DND-41 (cell line): ENCODE results near the gene USP4.
A peak's percentile ranks its signal among the peaks of the same experiment; 100 is the strongest.
"Not testable (repeated sequence)": the region's sequence is repeated elsewhere in the genome, so short reads cannot be mapped to it uniquely, and the experiment has no call there.

ENCODE experiments used
- ATAC-seq: fragments of 200-7000 bp; cut with Tn5 transposase; 3 replicates; pipeline ENCODE4 v1.9.1; 2021; ENCODE audit warnings: low read depth; ENCODE audit not compliant: insufficient read depth
- DNase-seq: peaks from one replicate; pipeline ENCODE4 v3.0.0-alpha.2; 2020
- H2AFZ ChIP-seq: 2 replicates; pipeline ENCODE4 v1.6.0; 2012; ENCODE audit warnings: low read depth, low read length
- H3K27ac ChIP-seq: 2 replicates; pipeline ENCODE4 v1.5.1; 2012; ENCODE audit warnings: low read length, inconsistent platforms
- H3K27me3 ChIP-seq: fragments of 200-600 bp; sonication (generic); 2 replicates; pipeline ENCODE4 v1.6.0; 2012; ENCODE audit warnings: low read length, mild to moderate bottlenecking, inconsistent platforms; ENCODE audit not compliant: insufficient read depth, poor library complexity
- H3K36me3 ChIP-seq: 2 replicates; pipeline ENCODE4 v1.5.1; 2012; ENCODE audit warnings: low read length, inconsistent platforms; ENCODE audit not compliant: insufficient read depth
- H3K4me1 ChIP-seq: 2 replicates; pipeline ENCODE4 v1.5.1; 2012; ENCODE audit warnings: mild to moderate bottlenecking, low read length; ENCODE audit not compliant: insufficient read depth
- H3K4me2 ChIP-seq: 2 replicates; pipeline ENCODE4 v1.6.0; 2012; ENCODE audit warnings: mild to moderate bottlenecking, moderate library complexity, low read length, inconsistent platforms; ENCODE audit not compliant: insufficient read depth
- H3K4me3 ChIP-seq, 2 experiments: fragments of 200-600 bp in 1 of 2; shearing (Covaris generic) in 1 of 2; 2 replicates each; pipeline ENCODE4 v1.5.1; 2012 to 2016; ENCODE audit warnings: inconsistent platforms in 2 of 2, low read length in 2 of 2, mild to moderate bottlenecking in 2 of 2, low read depth in 1 of 2, moderate library complexity in 1 of 2
- H3K79me2 ChIP-seq: 2 replicates; pipeline ENCODE4 v1.6.0; 2012; ENCODE audit warnings: low read length, inconsistent platforms; ENCODE audit not compliant: insufficient read depth
- H3K9ac ChIP-seq: 2 replicates; pipeline ENCODE4 v1.6.0; 2012; ENCODE audit warnings: low read depth, mild to moderate bottlenecking, inconsistent platforms, low read length, moderate library complexity
- H3K9me3 ChIP-seq: 2 replicates; pipeline ENCODE4 v1.5.1; 2012; ENCODE audit warnings: low read length, moderate library complexity, mild to moderate bottlenecking, inconsistent platforms; ENCODE audit not compliant: insufficient read depth, severe bottlenecking
- H4K20me1 ChIP-seq: 2 replicates; pipeline ENCODE4 v1.6.0; 2012; ENCODE audit warnings: low read length; ENCODE audit not compliant: insufficient read depth
- EZH2 ChIP-seq: IDR thresholded peaks from 3 replicates; pipeline ENCODE4 v1.6.1; 2012; ENCODE audit warnings: borderline replicate concordance, low read depth, mild to moderate bottlenecking, moderate library complexity, low read length, inconsistent platforms; ENCODE audit not compliant: severe bottlenecking
- TF ChIP-seq, protein P1 (sequence below): IDR thresholded peaks from 2 replicates; pipeline ENCODE4 v1.5.1; 2012; ENCODE audit warnings: borderline replicate concordance, low read length, moderate library complexity, mild to moderate bottlenecking; ENCODE audit not compliant: poor library complexity, severe bottlenecking; ENCODE audit errors: extremely low read depth

The USP4 gene

DNA sequence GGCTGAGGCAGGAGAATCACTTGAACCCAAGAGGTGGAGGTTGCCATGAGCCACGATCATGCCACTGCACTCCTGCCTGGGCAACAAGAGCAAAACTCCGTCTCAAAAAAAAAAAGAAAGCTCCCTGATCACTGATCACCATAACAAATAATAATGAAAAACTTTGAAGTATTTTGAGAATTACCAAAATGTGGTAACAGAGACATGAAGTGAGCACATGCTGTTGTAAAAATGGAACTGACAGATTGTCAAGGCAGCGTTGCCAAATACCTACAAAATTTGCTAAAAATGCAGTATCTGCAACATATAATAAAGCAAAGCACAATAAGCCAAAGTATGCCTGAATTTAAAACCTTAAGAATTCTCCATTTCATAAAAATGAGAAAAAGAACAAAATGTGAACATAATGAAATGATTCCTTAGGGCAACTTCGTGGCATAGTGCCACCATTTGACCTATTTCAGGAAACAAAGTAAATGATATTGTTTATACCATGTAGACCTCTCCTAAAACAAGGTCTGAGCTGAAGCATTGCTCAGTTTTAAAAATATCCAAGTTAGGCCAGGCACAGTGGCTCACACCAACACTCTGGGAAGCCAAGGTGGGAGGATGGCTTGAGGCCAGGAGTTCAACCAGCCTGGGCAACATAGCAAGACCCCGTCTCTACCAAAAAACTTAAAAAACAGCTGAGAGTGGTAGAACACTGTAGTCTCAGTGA, 5.8 kb downstream of the USP4 start:
- TF ChIP-seq EZH2: no peak
- TF ChIP-seq, protein P1, sequence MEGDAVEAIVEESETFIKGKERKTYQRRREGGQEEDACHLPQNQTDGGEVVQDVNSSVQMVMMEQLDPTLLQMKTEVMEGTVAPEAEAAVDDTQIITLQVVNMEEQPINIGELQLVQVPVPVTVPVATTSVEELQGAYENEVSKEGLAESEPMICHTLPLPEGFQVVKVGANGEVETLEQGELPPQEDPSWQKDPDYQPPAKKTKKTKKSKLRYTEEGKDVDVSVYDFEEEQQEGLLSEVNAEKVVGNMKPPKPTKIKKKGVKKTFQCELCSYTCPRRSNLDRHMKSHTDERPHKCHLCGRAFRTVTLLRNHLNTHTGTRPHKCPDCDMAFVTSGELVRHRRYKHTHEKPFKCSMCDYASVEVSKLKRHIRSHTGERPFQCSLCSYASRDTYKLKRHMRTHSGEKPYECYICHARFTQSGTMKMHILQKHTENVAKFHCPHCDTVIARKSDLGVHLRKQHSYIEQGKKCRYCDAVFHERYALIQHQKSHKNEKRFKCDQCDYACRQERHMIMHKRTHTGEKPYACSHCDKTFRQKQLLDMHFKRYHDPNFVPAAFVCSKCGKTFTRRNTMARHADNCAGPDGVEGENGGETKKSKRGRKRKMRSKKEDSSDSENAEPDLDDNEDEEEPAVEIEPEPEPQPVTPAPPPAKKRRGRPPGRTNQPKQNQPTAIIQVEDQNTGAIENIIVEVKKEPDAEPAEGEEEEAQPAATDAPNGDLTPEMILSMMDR: no peak
- Histone ChIP-seq H3K36me3 (peaks cover 73% of the 10 kb centered on the region), H3K79me2 (peaks cover 74% of the 10 kb centered on the region)

DNA sequence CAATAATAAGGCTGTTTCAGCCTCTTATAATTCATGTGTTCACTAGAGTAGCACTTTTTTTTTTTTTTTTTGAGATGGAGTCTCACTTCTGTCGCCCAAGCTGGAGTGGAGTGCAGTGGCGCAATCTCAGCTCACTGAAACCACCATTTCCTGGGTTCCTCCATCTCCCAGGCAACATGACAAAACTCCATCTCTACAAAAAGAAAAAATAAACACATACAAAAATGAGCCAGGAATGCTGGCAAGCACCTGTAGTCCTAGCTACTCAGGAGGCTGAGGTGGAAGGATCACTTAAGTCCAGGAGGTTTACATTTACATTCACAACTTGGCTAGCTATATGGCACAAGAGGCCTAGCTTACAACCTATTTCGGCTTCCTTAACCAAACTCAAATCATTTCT, 6.8 kb downstream of the USP4 start:
- H3K4me3 ChIP-seq: no peak overlapping the region
- no peaks in the 10 kb centered on the region for H4K20me1 ChIP-seq
- DNase-seq (peak; percentile 13), ATAC-seq (no peak)
- no peaks in the 10 kb centered on the region for H3K27me3 ChIP-seq
- H3K79me2 ChIP-seq: peaks cover 65% of the 10 kb centered on the region
- H3K4me1 ChIP-seq: peaks cover 6% of the 10 kb centered on the region
- TF ChIP-seq, protein P1: no peak
- TF ChIP-seq EZH2: no peak
- no peak overlapping the region for H3K27ac ChIP-seq
- no peaks in the 10 kb centered on the region for H3K9me3 ChIP-seq
- no peak overlapping the region for H2AFZ ChIP-seq
- no peak overlapping the region for H3K9ac ChIP-seq
- no peak overlapping the region for H3K4me2 ChIP-seq
- H3K36me3 ChIP-seq: peaks cover 78% of the 10 kb centered on the region

More for the DNA sequence above, 5.8 kb downstream of the USP4 start:
- Histone ChIP-seq H3K4me3 (no peak overlapping the region), H4K20me1 (no peaks in the 10 kb centered on the region), H3K27me3 (no peaks in the 10 kb centered on the region), H3K27ac (no peak overlapping the region), H3K4me2 (no peak overlapping the region), H3K9me3 (no peaks in the 10 kb centered on the region), H3K4me1 (peaks cover 16% of the 10 kb centered on the region), H2AFZ (no peak overlapping the region), H3K9ac (no peak overlapping the region)
- no peak for ATAC-seq
- DNase-seq: no peak

DNA sequence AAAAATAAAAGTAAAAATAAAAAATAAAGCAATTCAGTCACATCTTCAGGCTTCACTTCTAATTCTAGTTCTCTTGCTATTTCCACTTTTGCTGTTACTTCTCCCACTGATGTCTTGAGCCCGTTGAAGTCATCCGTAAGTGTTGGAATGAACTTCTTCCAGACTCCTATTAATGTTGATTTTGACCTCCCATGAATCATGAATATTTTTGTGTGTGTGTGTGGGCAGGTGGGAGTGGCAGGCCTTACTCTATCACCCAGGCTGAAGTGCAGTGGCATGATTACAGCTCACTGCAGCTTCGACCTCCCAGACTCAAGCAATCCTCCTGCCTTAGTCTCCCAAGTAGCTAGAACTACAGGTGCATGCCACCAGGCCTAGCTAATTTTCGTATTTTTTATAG, 10.7 kb downstream of the USP4 start:
- no peaks in the 10 kb centered on the region for H3K27me3 ChIP-seq
- H4K20me1 ChIP-seq: peaks cover 4% of the 10 kb centered on the region; the same call in 1 of the 2 replicates
- no peak overlapping the region for H3K4me3 ChIP-seq
- TF ChIP-seq, protein P1: no peak
- no peak for TF ChIP-seq EZH2
- H3K27ac ChIP-seq: no peak overlapping the region
- H3K36me3 ChIP-seq: peaks cover 85% of the 10 kb centered on the region
- DNase-seq (no peak), ATAC-seq (no peak)
- H3K9ac ChIP-seq: no peak overlapping the region
- H3K79me2 ChIP-seq: peaks cover 37% of the 10 kb centered on the region
- no peak overlapping the region for H2AFZ ChIP-seq
- no peak overlapping the region for H3K4me2 ChIP-seq
- H3K9me3 ChIP-seq: no peaks in the 10 kb centered on the region
- H3K4me1 ChIP-seq: no peaks in the 10 kb centered on the region

DNA sequence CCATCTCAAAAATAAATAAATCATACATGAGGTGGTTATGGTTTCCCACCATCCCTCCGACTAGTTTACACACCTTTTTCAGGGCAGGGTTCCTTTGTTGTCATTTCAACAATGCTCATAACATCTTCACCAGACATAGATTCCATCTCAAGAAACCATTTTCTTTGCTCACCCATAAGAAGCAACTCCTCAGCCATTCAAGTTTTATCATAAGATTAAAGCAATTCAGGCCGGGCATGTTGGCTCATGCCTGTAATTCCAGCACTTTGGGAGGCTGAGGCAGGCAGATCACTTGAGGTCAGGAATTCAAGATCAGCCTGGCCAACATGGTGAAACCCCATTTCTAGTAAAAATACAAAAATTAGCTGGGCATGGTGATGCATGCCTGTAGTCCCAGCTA, 11.5 kb downstream of the USP4 start:
- ATAC-seq, H3K9me3 ChIP-seq, H3K4me3 ChIP-seq, H4K20me1 ChIP-seq, H2AFZ ChIP-seq, H3K4me1 ChIP-seq, H3K27me3 ChIP-seq, DNase-seq, H3K4me2 ChIP-seq, H3K9ac ChIP-seq, H3K27ac ChIP-seq: not testable (repeated sequence)
- Histone ChIP-seq H3K36me3 (peaks cover 85% of the 10 kb centered on the region), H3K79me2 (peaks cover 33% of the 10 kb centered on the region)
